ENCODE data around the gene ENTR1.

Gene ENTR1, protein sequence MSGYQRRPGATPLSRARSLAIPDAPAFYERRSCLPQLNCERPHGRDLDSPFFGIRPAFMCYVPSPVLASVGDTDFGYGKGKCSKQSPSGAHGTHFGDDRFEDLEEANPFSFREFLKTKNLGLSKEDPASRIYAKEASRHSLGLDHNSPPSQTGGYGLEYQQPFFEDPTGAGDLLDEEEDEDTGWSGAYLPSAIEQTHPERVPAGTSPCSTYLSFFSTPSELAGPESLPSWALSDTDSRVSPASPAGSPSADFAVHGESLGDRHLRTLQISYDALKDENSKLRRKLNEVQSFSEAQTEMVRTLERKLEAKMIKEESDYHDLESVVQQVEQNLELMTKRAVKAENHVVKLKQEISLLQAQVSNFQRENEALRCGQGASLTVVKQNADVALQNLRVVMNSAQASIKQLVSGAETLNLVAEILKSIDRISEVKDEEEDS

DNA sequence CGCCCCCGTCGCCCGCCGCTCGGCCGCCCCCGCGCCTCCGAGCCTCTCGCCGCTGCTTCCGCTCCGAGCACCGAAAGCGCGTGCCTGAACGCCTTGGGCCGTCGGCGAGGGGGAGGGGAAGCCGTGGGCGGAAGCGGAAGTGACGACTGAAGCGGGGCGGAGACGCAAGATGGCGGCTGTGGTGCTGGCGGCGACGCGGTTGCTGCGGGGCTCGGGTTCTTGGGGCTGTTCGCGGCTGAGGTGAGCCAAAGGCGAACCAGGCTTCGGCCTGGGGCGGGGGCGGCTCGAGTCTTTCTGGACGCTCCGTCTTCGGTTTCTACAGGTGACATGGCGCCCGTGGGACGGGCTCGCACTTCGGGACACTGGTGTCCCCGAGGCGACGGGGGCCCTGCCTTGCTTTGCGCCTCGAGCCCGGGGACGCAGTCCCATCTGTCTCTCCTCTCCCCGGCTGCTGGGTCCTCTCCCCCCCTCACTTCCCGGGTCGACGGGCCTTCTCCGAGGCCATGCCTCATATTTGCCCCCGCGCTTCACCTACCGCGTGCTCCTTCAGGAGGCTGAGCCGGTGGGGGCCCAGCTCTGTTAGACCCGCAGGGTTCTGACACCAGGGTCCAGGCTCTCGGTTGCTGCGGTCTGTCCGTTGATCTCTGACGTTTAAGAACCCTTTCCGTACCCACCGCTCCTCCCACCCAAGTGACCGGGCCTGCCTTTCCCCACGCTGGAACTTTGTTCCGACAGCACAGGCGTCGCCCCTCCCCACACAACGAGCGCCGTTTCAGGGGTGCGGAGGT is at the start of gene ENTR1, which contains the start of gene PMPCA:
TSS of gene ENTR1 (minus strand) at position 115 of the 788 bp plus-strand sequence. CDS start 217 bp downstream, outside the sequence.
TSS of gene PMPCA (plus strand) at position 159 of the 788 bp plus-strand sequence. CDS start at position 170, 11 bp downstream.
- peak; percentile 83 for DNase-seq (ENCODE audit: low read depth, low spot score)
- TF ChIP-seq, protein P1, sequence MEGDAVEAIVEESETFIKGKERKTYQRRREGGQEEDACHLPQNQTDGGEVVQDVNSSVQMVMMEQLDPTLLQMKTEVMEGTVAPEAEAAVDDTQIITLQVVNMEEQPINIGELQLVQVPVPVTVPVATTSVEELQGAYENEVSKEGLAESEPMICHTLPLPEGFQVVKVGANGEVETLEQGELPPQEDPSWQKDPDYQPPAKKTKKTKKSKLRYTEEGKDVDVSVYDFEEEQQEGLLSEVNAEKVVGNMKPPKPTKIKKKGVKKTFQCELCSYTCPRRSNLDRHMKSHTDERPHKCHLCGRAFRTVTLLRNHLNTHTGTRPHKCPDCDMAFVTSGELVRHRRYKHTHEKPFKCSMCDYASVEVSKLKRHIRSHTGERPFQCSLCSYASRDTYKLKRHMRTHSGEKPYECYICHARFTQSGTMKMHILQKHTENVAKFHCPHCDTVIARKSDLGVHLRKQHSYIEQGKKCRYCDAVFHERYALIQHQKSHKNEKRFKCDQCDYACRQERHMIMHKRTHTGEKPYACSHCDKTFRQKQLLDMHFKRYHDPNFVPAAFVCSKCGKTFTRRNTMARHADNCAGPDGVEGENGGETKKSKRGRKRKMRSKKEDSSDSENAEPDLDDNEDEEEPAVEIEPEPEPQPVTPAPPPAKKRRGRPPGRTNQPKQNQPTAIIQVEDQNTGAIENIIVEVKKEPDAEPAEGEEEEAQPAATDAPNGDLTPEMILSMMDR (IDR thresholded peaks at IDR 0.05; ENCODE audit: low read depth, low read length), result no peak
- peak within 1 kb of the TSS; percentile 91 for H3K4me3 ChIP-seq (ENCODE audit: low read depth, low read length)
- in situ Hi-C loops (cut with HindIII; ENCODE audit: low sequenced_read_pairs), result no loop called here

DNA sequence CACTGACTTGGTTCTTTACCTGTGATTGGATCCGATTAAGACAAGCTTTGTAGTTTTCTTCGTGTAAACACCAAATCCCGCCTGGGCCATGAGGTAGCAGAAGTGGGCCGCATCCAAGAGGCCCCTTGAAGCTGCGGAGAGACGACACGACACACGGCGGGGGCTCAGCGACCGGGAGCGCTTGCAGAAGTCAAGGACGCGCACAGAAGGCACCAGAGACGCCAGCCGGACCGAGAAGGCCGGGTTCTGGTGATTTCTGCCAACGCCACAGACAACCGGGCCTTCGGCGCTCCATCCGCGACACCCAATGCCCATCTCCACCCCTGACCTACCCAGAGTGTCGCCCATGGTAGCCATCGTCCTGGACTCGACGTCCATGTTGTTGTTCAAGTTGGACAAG is 49.0 kb upstream of the ENTR1 start:
- TF ChIP-seq, protein P1 (IDR thresholded peaks at IDR 0.05; ENCODE audit: low read depth, low read length), result no peak
- in situ Hi-C loops (cut with HindIII; ENCODE audit: low sequenced_read_pairs), result no loop called here
- no peak for DNase-seq (ENCODE audit: low read depth, low spot score)
- H3K4me3 ChIP-seq (ENCODE audit: low read depth, low read length), result no peak overlapping the region

- TF ChIP-seq, protein P1 (IDR thresholded peaks at IDR 0.05; ENCODE audit: low read depth, low read length), result no peak
- no peak for DNase-seq (ENCODE audit: low read depth, low spot score)
- in situ Hi-C loops (cut with HindIII; ENCODE audit: low sequenced_read_pairs), result no loop called here
- no peak overlapping the region for H3K4me3 ChIP-seq (ENCODE audit: low read depth, low read length)
Measured at GRCh38 chr9:136457326-136457725, 46.9 kb upstream of the ENTR1 start.

GRCh38 chr9:136456258-136456657 is 45.8 kb upstream of the ENTR1 start:
- DNase-seq (ENCODE audit: low read depth, low spot score), result no peak
- TF ChIP-seq, protein P1 (IDR thresholded peaks at IDR 0.05; ENCODE audit: low read depth, low read length), result no peak
- H3K4me3 ChIP-seq (ENCODE audit: low read depth, low read length), result no peak overlapping the region
- in situ Hi-C loops (cut with HindIII; ENCODE audit: low sequenced_read_pairs), result no loop called here

DNA sequence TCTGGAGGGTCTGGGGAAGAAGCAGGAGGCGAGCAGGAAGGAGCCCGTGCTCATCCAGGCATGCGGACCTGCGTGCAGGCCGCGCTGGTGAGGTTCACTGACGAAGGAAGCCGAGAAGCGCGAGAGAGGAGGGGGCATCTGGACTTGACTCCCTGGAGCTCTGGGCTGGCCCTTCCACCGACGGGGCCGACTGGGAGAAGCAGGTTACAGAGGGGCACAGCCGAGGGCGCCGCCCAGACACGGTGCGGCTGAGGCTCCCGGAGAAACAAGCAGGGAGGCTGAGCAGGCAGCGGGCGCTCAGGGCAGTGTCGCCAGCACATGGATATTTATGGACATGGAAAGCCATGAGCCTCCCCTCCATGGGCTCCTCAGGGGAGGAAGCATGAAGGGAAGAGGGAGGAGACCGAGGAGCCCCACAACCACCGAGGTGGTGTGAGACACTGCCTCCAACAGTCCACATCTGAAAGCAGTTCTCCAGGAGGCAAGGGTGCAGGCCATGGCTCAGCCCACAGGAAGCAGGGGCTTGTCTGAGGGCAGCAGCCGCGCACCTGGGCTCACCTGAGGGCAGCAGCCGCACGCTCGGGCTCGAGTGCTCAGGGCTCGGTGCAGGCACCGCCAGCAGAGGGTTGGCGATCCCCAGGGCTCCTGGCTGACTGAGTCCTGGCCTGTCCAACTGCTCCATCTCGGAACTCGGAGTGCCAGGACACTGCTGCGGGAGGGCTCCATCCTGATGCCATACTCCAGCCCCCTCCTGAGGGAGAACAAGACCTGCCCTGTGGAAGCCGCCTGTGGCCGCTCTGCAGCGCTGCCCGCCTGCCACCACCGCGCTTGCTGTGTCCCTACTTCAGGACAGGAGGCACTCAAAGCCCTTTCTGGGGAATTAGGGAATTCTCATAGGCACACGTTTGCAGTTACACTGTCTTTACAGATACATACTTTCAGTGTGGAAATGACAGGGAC is 44.9 kb upstream of the ENTR1 start:
- in situ Hi-C loops (cut with HindIII; ENCODE audit: low sequenced_read_pairs), result no loop called here
- TF ChIP-seq, protein P1 (IDR thresholded peaks at IDR 0.05; ENCODE audit: low read depth, low read length), result no peak

More for the DNA sequence above, 44.9 kb upstream of the ENTR1 start:
- no peak overlapping the region for H3K4me3 ChIP-seq (ENCODE audit: low read depth, low read length)
- no peak for DNase-seq (ENCODE audit: low read depth, low spot score)
